Spinal cord (tissue), 10 donors: Measurements from ENCODE around the gene RXRA. TPM values are rescaled to one million over a fixed set of nuclear protein-coding genes. Genes with fewer than 3 reads are reported as not detected.
"Not testable (repeated sequence)": the region's sequence is repeated elsewhere in the genome, so short reads cannot be mapped to it uniquely, and the experiment has no call there.

Source experiments
- DNase-seq, 6 donors: peaks; one replicate each; pipeline versions ENCODE4 v3.0.0 to v3.0.0-alpha.2; 2013 to 2015; ENCODE audit warnings: low spot score in 6 of 6, low read depth in 4 of 6
- H3K27ac ChIP-seq: one replicate; pipeline ENCODE4 v1.5.1; 2013; ENCODE audit warnings: low read depth, low read length, control low read depth
- H3K27me3 ChIP-seq: one replicate; pipeline ENCODE4 v1.6.1; 2013; ENCODE audit warnings: low read length; ENCODE audit not compliant: control insufficient read depth, insufficient read depth
- H3K36me3 ChIP-seq: one replicate; pipeline ENCODE4 v1.6.1; 2013; ENCODE audit warnings: low read length; ENCODE audit not compliant: control insufficient read depth, insufficient read depth
- H3K4me1 ChIP-seq: one replicate; pipeline ENCODE4 v1.6.1; 2013; ENCODE audit warnings: low read length; ENCODE audit not compliant: control insufficient read depth, insufficient read depth
- H3K4me3 ChIP-seq: one replicate; pipeline ENCODE4 v1.5.1; 2013; ENCODE audit warnings: low read depth, low read length, control low read depth
- H3K9me3 ChIP-seq: one replicate; pipeline ENCODE4 v1.6.1; 2013; ENCODE audit warnings: low read length; ENCODE audit not compliant: control insufficient read depth, insufficient read depth
- WGBS: methylation state at CpG from one replicate; pipeline ENCODE4 v1.1.5; 2013; ENCODE audit warnings: missing lambda C conversion rate; ENCODE audit not compliant: insufficient coverage; 5-methylcytosine and 5-hydroxymethylcytosine counted together
- polyA plus RNA-seq, 2 donors: library from polyadenylated mRNA; unstranded; fragments of 120-200 nt; gene quantifications; one replicate each; pipeline ENCODE4 v1.2.1, GENCODE V29; 2013; ENCODE audit not compliant: insufficient read length in 2 of 2
- total RNA-seq, 2 donors: library from RNA; depleted of rRNA in 1 of 2; stranded (reverse); fragments of 120-200 nt in 1 of 2; fragments of >200 nt in 1 of 2; gene quantifications; one replicate each; pipeline versions ENCODE4 v1.2.3 to v1.2.4, GENCODE V29; 2013 to 2014
- donor health status: healthy.

RXRA gene
- total and polyA plus RNA-seq, 4 donors: 9.4 to 32.3 (median 26.1) TPM

- WGBS: 95% methylated on average over 3 of the region's 5 CpGs
- H3K27me3 ChIP-seq: no peaks in the 10 kb centered on the region
- H3K27ac ChIP-seq: no peak overlapping the region
- H3K36me3 ChIP-seq: no peaks in the 10 kb centered on the region
- H3K4me1 ChIP-seq: peaks cover 13% of the 10 kb centered on the region
- H3K9me3 ChIP-seq: no peaks in the 10 kb centered on the region
- no peak overlapping the region for H3K4me3 ChIP-seq
- DNase-seq: no peak
Measured at GRCh38 chr9:134299068-134299467, 27.2 kb upstream of the RXRA start.

- no peaks in the 10 kb centered on the region for H3K9me3 ChIP-seq
- H3K36me3 ChIP-seq: no peaks in the 10 kb centered on the region
- no peak overlapping the region for H3K27ac ChIP-seq
- 84% methylated on average over 6 of the region's 7 CpGs for WGBS
- DNase-seq: no peak
- H3K4me1 ChIP-seq: peaks cover 9% of the 10 kb centered on the region
- H3K27me3 ChIP-seq: no peaks in the 10 kb centered on the region
- H3K4me3 ChIP-seq: no peak overlapping the region
Measured at GRCh38 chr9:134299883-134300282, 26.4 kb upstream of the RXRA start.

- Histone ChIP-seq H3K4me1 (peaks cover 10% of the 10 kb centered on the region), H3K36me3 (no peaks in the 10 kb centered on the region), H3K9me3 (no peaks in the 10 kb centered on the region), H3K4me3 (no peak overlapping the region), H3K27me3 (no peaks in the 10 kb centered on the region), H3K27ac (no peak overlapping the region)
- WGBS: 80% methylated on average over 8 of the region's 15 CpGs
- peak in 1 of 6 donors; percentile 7 for DNase-seq
Measured at GRCh38 chr9:134301387-134302129, 24.7 kb upstream of the RXRA start.

GRCh38 chr9:134302130-134302817, 24.0 kb upstream of the RXRA start:
- H3K27me3 ChIP-seq: no peaks in the 10 kb centered on the region
- no peaks in the 10 kb centered on the region for H3K36me3 ChIP-seq
- H3K27ac ChIP-seq: no peak overlapping the region
- no peak for DNase-seq
- no peak overlapping the region for H3K4me3 ChIP-seq
- H3K9me3 ChIP-seq: no peaks in the 10 kb centered on the region
- H3K4me1 ChIP-seq: peaks cover 7% of the 10 kb centered on the region
- 79% methylated on average over 4 of the region's 7 CpGs for WGBS

GRCh38 chr9:134303601-134304000, 22.7 kb upstream of the RXRA start:
- H3K9me3 ChIP-seq: no peaks in the 10 kb centered on the region
- H3K36me3 ChIP-seq: no peaks in the 10 kb centered on the region
- WGBS: 96% methylated on average over 7 of the region's 7 CpGs
- H3K4me1 ChIP-seq: peaks cover 7% of the 10 kb centered on the region
- H3K27me3 ChIP-seq: no peaks in the 10 kb centered on the region
- H3K27ac ChIP-seq: no peak overlapping the region
- no peak overlapping the region for H3K4me3 ChIP-seq
- DNase-seq: no peak

- WGBS: 79% methylated on average over 14 of the region's 16 CpGs
- Histone ChIP-seq H3K27me3 (no peaks in the 10 kb centered on the region), H3K9me3 (no peaks in the 10 kb centered on the region), H3K36me3 (no peaks in the 10 kb centered on the region), H3K4me1 (peaks cover 7% of the 10 kb centered on the region), H3K27ac (no peak overlapping the region), H3K4me3 (no peak overlapping the region)
- DNase-seq: no peak
Measured at GRCh38 chr9:134304261-134304660, 22.0 kb upstream of the RXRA start.

GRCh38 chr9:134304690-134305089, 21.6 kb upstream of the RXRA start:
- H3K9me3 ChIP-seq: no peaks in the 10 kb centered on the region
- WGBS: 79% methylated on average over 6 of the region's 11 CpGs
- no peaks in the 10 kb centered on the region for H3K36me3 ChIP-seq
- no peak overlapping the region for H3K4me3 ChIP-seq
- no peak overlapping the region for H3K27ac ChIP-seq
- H3K4me1 ChIP-seq: peaks cover 7% of the 10 kb centered on the region
- no peak for DNase-seq
- no peaks in the 10 kb centered on the region for H3K27me3 ChIP-seq

- H3K27ac ChIP-seq: no peak overlapping the region
- H3K4me1 ChIP-seq: peaks cover 7% of the 10 kb centered on the region
- H3K9me3 ChIP-seq: no peaks in the 10 kb centered on the region
- no peaks in the 10 kb centered on the region for H3K27me3 ChIP-seq
- H3K36me3 ChIP-seq: no peaks in the 10 kb centered on the region
- no peak overlapping the region for H3K4me3 ChIP-seq
- no peak for DNase-seq
- WGBS: 95% methylated on average over 1 of the region's 1 CpG
Measured at GRCh38 chr9:134305533-134305932, 20.7 kb upstream of the RXRA start.

GRCh38 chr9:134306042-134306441, 20.2 kb upstream of the RXRA start:
- not testable (repeated sequence) for H3K27ac ChIP-seq, H3K27me3 ChIP-seq, H3K9me3 ChIP-seq, H3K36me3 ChIP-seq, DNase-seq, H3K4me1 ChIP-seq, H3K4me3 ChIP-seq
